Activated T-cell treated with anti-CD3 and anti-CD28 coated beads, Interleukin-2, amount 50 U/mL, for 4 hours (primary cell): ENCODE results near the gene ATP10A. TPM values are rescaled to one million over a fixed set of nuclear protein-coding genes. Genes with fewer than 3 reads are reported as not detected.
"Not testable (repeated sequence)": the region's sequence is repeated elsewhere in the genome, so short reads cannot be mapped to it uniquely, and the experiment has no call there.

Source experiments
- ATAC-seq, 2 donors: fragments of 200-7000 bp; cut with Tn5 transposase; one replicate each; pipeline ENCODE4 v1.10.0; 2021
- DNase-seq: peaks from one replicate; pipeline ENCODE4 v3.0.0-alpha.2; 2020
- H3K27me3 Mint-ChIP-seq: one replicate; pipeline ENCODE4 v1.8.0; 2021; ENCODE audit warnings: low read depth, mixed read lengths
- H3K36me3 Mint-ChIP-seq: one replicate; pipeline ENCODE4 v1.8.0; 2022; ENCODE audit warnings: mixed read lengths; ENCODE audit not compliant: insufficient read depth
- H3K4me1 Mint-ChIP-seq: one replicate; pipeline ENCODE4 v1.8.0; 2021; ENCODE audit warnings: low read depth, mixed read lengths
- H3K4me3 Mint-ChIP-seq: one replicate; pipeline ENCODE4 v1.8.0; 2021; ENCODE audit warnings: mild to moderate bottlenecking, moderate library complexity, mixed read lengths
- H3K9me3 Mint-ChIP-seq: one replicate; pipeline ENCODE4 v1.8.0; 2021; ENCODE audit warnings: mixed read lengths
- total RNA-seq, 3 donors: library from RNA; stranded (reverse); gene quantifications; one replicate each; pipeline ENCODE4 v1.2.1, GENCODE V29; 2021

The ATP10A gene
- total RNA-seq, 3 donors from 2014 or later, result 27.0 to 31.6 (median 31.3) TPM

DNA sequence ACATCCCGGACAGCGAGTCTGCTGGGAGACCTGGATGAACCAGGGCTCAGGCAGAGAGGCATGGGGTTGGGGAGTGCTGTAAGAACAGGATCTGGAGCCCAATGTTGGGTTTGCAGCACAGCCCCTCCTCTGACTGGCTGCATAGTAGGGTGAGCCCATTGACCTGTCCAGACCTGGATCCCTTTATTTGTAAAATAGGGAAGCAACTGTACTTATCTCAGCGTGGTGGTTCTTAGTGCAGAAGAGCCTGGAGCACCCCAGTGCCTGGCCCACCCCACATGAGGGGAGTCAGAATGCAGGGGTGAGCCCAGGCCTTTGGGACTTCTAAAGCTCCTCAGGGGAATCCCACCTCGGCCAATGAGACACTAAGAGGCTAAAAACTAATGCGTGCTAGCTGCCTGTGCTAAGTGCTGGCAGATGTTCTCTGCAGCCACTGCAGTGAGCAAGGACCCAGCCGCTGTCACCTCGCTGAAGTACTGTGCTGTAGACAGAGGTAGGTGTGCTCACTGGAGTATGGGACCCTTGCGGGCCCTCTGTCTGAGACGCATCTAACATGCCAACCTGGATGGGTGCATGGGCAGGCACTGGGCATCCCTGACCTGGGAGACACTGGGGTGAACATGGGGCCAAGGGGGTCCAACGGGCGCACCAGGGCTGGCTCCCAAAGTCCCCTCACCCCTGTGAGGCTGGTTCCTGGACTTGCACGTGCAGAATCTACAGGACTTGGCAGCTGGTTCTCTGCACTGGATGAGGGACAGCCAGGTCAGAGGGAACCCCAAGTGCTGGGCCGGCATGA lies 95.6 kb downstream of the ATP10A start:
- ATAC-seq (no peak), DNase-seq (no peak)
- Mint-ChIP-seq H3K4me3 (no peak overlapping the region), H3K27me3 (no peaks in the 10 kb centered on the region), H3K4me1 (no peaks in the 10 kb centered on the region), H3K9me3 (no peaks in the 10 kb centered on the region), H3K36me3 (peaks cover 22% of the 10 kb centered on the region)

GRCh38 chr15:25766417-25766816 lies 96.7 kb downstream of the ATP10A start:
- no peak overlapping the region for H3K4me3 Mint-ChIP-seq
- H3K36me3 Mint-ChIP-seq, result peaks cover 22% of the 10 kb centered on the region

DNA sequence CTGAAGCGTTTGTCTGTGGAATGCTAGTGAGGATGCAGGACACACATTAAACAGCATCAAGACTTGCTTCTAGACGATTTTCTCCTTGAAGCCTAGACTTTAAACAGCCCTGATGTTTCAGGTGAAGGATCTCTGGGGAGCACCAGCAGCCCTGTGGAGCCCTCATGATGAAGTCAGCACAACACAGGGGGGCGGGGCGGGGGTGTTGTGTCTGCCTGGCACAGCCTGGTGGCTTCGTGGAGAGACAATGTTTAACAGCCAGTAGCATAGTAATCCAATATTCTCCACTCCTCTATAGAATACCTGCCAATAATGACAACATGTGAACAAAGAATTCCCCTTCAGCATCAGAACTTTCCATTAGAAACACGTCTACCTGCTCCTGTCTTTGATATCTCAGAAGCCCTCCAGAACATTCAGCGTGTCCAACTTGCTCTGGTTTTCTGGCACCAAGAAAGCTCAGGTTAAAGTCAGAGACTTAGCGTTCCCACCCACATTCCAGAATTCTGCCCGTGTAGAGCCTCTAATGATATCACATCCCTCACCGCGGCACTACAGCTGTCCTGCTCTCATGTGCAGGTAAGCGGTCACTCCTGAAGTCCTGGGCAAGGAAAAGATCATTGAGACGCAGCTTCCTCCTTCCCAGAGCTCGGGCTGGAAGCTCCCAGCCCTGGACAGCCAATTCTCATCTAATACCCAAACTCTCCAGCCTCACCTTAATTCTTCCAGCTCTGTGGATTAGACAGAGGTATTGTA lies 98.0 kb downstream of the ATP10A start:
- no peaks in the 10 kb centered on the region for H3K27me3 Mint-ChIP-seq
- H3K4me1 Mint-ChIP-seq, result peaks cover 4% of the 10 kb centered on the region
- DNase-seq (no peak), ATAC-seq (no peak)
- H3K9me3 Mint-ChIP-seq, result no peaks in the 10 kb centered on the region
- H3K36me3 Mint-ChIP-seq, result peaks cover 22% of the 10 kb centered on the region
- no peak overlapping the region for H3K4me3 Mint-ChIP-seq

More at GRCh38 chr15:25766417-25766816, 96.7 kb downstream of the ATP10A start:
- ATAC-seq, result no peak
- peaks cover 4% of the 10 kb centered on the region for H3K4me1 Mint-ChIP-seq
- no peak for DNase-seq
- no peaks in the 10 kb centered on the region for H3K9me3 Mint-ChIP-seq
- H3K27me3 Mint-ChIP-seq, result no peaks in the 10 kb centered on the region

DNA sequence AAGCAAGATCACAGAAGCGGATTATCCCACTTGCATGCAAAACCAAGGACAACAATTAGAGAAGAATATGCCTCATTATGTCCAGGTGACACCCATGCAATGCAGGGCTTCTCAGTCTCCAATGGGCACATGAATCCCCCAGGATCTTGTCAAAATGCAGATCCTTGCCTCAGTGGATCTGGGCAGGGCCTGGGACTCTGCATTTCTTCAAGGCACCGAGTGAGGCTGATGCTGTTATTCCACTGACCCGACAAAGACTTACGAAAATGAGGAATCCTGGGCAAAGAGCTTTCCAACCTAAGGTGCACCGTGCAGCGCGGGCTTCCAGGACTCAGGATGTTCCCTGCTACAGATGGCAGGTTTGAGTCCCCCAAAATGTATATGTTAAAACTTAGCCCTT lies 99.2 kb downstream of the ATP10A start:
- Mint-ChIP-seq H3K36me3 (peaks cover 22% of the 10 kb centered on the region), H3K4me1 (peaks cover 4% of the 10 kb centered on the region), H3K27me3 (no peaks in the 10 kb centered on the region), H3K4me3 (no peak overlapping the region), H3K9me3 (no peaks in the 10 kb centered on the region)
- ATAC-seq, result no peak
- no peak for DNase-seq

- ATAC-seq, result no peak
- no peak for DNase-seq
- peaks cover 4% of the 10 kb centered on the region for H3K4me1 Mint-ChIP-seq
- no peaks in the 10 kb centered on the region for H3K9me3 Mint-ChIP-seq
- no peaks in the 10 kb centered on the region for H3K27me3 Mint-ChIP-seq
- peaks cover 24% of the 10 kb centered on the region for H3K36me3 Mint-ChIP-seq
- H3K4me3 Mint-ChIP-seq, result no peak overlapping the region
Observed at GRCh38 chr15:25763331-25763751, 99.8 kb downstream of the ATP10A start.

- peaks cover 25% of the 10 kb centered on the region for H3K36me3 Mint-ChIP-seq
- H3K4me3 Mint-ChIP-seq, result no peak overlapping the region
- DNase-seq, result no peak
- H3K9me3 Mint-ChIP-seq, result no peaks in the 10 kb centered on the region
- no peaks in the 10 kb centered on the region for H3K27me3 Mint-ChIP-seq
- peak in 1 of 2 donors; percentile 21 for ATAC-seq
- peaks cover 4% of the 10 kb centered on the region for H3K4me1 Mint-ChIP-seq
Observed at GRCh38 chr15:25761971-25762662, 101.0 kb downstream of the ATP10A start.

DNA sequence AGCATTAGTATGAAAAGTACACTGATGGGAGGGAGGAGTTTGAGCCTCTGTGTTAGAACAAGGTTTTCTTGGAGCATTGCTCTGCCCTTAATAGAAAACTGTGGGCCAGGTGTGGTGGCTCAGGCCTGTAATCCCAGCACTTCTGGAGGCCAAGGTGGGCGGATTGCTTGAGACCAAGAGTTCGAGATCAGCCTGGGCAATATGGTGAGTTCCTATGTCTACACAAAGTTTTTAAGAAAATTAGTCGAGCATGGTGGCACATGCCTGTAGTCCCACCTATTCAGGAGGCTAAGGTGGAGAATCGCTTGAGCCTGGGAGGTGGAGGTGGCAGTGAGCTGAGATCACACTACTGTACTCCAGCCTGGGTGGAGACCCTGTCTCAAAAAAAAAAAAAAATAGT lies 103.7 kb downstream of the ATP10A start:
- DNase-seq, result no peak
- ATAC-seq, result no peak
- Mint-ChIP-seq H3K4me3 (no peak overlapping the region), H3K9me3 (no peaks in the 10 kb centered on the region), H3K36me3 (peaks cover 22% of the 10 kb centered on the region), H3K27me3 (no peaks in the 10 kb centered on the region), H3K4me1 (peaks cover 4% of the 10 kb centered on the region)

GRCh38 chr15:25758612-25759011 lies 104.5 kb downstream of the ATP10A start:
- not testable (repeated sequence) for ATAC-seq, H3K9me3 Mint-ChIP-seq, H3K27me3 Mint-ChIP-seq, H3K4me1 Mint-ChIP-seq, DNase-seq, H3K4me3 Mint-ChIP-seq
- H3K36me3 Mint-ChIP-seq, result peaks cover 21% of the 10 kb centered on the region

DNA sequence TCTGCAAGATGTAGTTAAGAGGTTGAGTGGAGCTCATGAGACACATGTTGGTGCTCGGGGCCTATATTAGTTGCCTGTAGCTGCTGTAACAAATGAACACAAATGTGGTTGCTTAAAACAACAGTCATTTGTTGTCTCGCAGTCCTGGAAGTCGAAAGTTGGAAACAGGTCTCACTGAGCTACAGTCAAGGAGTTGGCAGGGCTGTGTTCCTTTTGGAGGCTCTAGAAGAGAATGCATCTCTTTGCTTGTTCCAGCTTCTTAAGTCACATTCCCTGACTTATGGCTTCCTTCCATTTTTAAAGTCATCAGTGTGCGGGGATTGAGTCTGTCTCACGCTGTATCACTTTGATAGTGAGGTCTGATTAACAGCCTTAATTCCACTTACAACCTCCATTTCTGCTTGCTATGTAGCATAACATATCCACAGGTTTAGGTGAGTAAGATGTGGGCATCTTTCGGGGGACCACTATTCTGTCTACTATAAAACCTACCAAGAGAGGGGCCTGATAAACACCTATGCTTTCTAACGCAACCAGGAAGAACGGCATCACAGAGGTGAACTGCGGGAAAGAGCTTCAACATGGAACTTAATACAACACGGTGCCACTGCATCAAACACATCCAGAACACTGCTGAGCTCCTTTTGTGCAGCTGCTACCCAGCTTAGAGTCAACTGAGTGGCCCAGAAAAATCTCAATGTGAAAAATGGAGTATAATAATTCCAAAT lies 119.4 kb downstream of the ATP10A start:
- Mint-ChIP-seq H3K9me3 (no peaks in the 10 kb centered on the region), H3K4me3 (no peak overlapping the region), H3K36me3 (peaks cover 1% of the 10 kb centered on the region), H3K4me1 (peaks cover 15% of the 10 kb centered on the region), H3K27me3 (no peaks in the 10 kb centered on the region)
- DNase-seq (no peak), ATAC-seq (no peak)

DNA sequence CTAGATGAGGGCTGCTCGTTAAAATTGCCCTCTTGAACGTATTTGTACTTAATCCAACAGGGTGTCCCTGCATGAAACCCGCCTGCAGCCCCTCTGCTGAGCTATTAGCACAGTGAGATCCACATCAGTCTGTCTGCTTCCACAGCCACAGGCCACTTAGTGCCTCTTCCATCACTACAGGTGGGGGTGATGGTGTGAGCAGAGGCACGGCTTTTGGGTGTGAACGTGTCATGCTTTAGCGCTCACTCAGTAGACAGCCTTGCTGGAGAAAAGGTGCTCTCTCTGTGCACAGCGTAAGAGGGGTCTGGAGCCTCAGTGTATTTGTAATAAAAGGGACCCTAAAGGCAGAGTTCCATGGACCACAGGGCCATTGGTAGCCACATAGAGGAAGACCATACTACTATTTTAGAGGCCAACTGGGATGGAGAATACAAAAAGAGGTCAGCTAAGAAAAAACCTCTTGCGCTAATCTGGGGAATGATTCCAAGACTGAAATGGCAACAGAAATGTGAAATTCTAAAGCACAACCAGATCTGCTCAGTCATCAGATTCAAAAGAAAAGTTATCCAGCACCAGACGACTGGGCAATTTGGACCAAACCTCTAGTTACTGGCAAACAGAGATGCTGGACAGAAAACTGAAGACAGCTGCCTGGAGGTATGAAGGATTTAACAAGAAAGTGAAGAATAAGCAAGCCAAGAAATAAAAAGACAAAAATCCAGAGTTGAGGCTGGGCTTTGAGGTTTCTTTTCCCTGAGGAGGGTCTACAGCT lies 120.2 kb downstream of the ATP10A start:
- ATAC-seq (no peak), DNase-seq (no peak)
- Mint-ChIP-seq H3K9me3 (no peaks in the 10 kb centered on the region), H3K4me3 (no peak overlapping the region), H3K36me3 (peaks cover 1% of the 10 kb centered on the region), H3K4me1 (peaks cover 15% of the 10 kb centered on the region), H3K27me3 (no peaks in the 10 kb centered on the region)

- Mint-ChIP-seq H3K9me3 (no peaks in the 10 kb centered on the region), H3K4me3 (no peak overlapping the region), H3K4me1 (peaks cover 15% of the 10 kb centered on the region), H3K27me3 (no peaks in the 10 kb centered on the region), H3K36me3 (peaks cover 1% of the 10 kb centered on the region)
- DNase-seq, result no peak
- ATAC-seq, result no peak
Observed at GRCh38 chr15:25742041-25742730, 120.9 kb downstream of the ATP10A start.

DNA sequence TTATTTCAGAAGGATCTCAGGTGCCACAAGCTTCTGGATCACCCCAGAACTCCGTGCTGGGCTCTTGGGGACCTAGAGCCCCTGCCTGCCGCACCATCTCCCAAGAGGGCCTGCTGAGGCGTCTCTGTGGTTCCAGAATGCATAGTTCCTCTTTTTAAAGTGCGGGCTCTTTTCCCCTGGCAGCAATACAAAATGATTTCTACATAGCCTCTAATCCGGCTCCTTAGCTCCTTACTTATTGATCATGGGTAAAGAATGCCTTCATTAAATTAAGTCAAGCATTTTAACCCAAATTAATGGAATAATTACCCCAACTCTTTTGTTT lies 121.9 kb downstream of the ATP10A start:
- no peaks in the 10 kb centered on the region for H3K27me3 Mint-ChIP-seq
- DNase-seq (no peak), ATAC-seq (no peak)
- no peak overlapping the region for H3K4me3 Mint-ChIP-seq
- peaks cover 1% of the 10 kb centered on the region for H3K36me3 Mint-ChIP-seq
- peaks cover 15% of the 10 kb centered on the region for H3K4me1 Mint-ChIP-seq
- no peaks in the 10 kb centered on the region for H3K9me3 Mint-ChIP-seq
